ENCODE data around the gene NFATC1. TPM values are rescaled to one million over a fixed set of nuclear protein-coding genes. Genes with fewer than 3 reads are reported as not detected.

Gene NFATC1
- total RNA-seq, 1 donor from 2014 or later, result 0.46 TPM

DNA sequence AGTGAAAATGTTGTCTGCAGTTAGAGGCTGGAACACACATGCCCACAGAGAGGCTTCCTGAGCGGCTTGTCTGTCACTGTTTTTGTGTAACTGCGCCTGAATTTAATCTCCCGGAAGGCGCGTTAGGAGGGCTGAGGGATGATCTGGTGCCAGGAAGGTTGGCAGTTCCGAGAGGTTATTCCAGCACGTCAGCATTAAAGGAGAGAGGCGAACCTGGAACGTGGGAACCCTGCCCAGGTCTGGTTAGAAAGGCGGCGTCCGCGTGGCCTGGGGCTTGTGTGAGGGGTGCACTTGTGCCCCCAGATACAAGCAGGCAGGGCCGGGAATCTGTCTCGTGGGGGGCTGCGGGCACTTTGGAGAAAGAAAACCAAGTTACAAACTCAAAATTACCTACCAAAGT, 75.3 kb downstream of the NFATC1 start:
- DNase-seq (ENCODE audit: low read depth), result no peak
- TF ChIP-seq, protein P1, sequence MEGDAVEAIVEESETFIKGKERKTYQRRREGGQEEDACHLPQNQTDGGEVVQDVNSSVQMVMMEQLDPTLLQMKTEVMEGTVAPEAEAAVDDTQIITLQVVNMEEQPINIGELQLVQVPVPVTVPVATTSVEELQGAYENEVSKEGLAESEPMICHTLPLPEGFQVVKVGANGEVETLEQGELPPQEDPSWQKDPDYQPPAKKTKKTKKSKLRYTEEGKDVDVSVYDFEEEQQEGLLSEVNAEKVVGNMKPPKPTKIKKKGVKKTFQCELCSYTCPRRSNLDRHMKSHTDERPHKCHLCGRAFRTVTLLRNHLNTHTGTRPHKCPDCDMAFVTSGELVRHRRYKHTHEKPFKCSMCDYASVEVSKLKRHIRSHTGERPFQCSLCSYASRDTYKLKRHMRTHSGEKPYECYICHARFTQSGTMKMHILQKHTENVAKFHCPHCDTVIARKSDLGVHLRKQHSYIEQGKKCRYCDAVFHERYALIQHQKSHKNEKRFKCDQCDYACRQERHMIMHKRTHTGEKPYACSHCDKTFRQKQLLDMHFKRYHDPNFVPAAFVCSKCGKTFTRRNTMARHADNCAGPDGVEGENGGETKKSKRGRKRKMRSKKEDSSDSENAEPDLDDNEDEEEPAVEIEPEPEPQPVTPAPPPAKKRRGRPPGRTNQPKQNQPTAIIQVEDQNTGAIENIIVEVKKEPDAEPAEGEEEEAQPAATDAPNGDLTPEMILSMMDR (conservative IDR thresholded peaks at IDR 0.05; ENCODE audit: low read depth, low read length), result no peak
- no peak overlapping the region for H3K4me3 ChIP-seq (ENCODE audit: low read depth, low read length)

DNA sequence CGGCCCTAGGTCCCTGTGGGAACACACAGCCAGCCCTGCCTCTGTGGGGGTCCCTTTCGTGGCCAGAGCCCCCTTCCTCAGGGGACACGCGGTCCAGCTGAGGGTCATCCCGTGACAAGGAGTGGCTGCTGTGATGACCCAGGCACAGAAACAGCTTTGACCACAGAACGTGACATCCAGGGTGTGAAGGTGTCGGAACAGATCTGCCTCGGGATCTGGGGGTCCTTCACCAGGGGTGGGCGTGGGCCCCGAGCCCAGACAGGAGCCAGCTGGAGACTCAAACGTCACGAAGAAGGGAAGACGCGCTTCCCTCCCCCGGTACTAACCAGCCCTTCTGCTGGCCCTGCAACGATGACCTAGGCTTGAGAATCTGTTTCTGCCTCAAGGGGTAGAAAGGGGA, 75.9 kb downstream of the NFATC1 start:
- DNase-seq (ENCODE audit: low read depth), result no peak
- no peak overlapping the region for H3K4me3 ChIP-seq (ENCODE audit: low read depth, low read length)
- TF ChIP-seq, protein P1 (conservative IDR thresholded peaks at IDR 0.05; ENCODE audit: low read depth, low read length), result no peak

DNA sequence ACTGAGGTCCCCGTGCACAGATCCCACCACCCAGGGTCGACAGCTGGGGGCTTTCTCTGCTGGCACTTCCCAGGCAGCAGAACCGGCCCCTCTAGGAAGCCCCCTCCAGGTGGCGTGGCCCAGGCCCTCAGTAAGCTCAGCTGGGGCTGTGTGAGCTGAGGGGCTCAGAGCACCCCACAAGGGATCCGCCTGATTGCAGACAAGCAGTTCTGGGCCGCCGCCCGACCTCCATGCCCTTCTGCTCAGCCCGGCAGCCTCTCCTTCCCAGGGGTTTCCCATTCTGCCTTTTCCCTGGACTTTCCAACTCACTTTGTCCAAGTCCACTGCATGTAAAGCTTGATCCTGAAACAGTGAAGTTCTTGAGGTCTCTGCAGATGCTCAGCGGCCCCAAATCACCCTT, 76.4 kb downstream of the NFATC1 start:
- no peak for DNase-seq (ENCODE audit: low read depth)
- TF ChIP-seq, protein P1 (conservative IDR thresholded peaks at IDR 0.05; ENCODE audit: low read depth, low read length), result no peak
- H3K4me3 ChIP-seq (ENCODE audit: low read depth, low read length), result no peak overlapping the region

DNA sequence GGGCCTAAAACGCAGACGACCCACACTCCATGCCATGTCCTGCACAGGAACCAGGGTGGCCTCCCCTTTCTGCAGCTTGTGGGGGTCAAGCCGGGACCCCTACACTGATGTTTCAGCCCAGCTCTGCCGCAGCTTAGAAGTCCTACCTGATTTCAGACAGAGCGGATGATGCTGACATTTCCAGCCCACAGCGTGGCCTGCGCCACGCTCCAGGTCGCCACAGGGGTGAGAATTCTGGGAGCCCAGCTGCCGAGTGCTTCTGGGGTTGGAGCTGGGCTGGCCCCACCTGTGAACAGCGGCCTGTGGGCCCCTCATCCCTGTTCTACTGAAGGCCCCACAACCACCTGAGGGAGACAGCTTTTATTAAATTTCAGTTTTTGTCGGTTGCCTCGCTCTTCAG, 77.2 kb downstream of the NFATC1 start:
- no peak overlapping the region for H3K4me3 ChIP-seq (ENCODE audit: low read depth, low read length)
- TF ChIP-seq, protein P1 (conservative IDR thresholded peaks at IDR 0.05; ENCODE audit: low read depth, low read length), result no peak
- DNase-seq (ENCODE audit: low read depth), result no peak

DNA sequence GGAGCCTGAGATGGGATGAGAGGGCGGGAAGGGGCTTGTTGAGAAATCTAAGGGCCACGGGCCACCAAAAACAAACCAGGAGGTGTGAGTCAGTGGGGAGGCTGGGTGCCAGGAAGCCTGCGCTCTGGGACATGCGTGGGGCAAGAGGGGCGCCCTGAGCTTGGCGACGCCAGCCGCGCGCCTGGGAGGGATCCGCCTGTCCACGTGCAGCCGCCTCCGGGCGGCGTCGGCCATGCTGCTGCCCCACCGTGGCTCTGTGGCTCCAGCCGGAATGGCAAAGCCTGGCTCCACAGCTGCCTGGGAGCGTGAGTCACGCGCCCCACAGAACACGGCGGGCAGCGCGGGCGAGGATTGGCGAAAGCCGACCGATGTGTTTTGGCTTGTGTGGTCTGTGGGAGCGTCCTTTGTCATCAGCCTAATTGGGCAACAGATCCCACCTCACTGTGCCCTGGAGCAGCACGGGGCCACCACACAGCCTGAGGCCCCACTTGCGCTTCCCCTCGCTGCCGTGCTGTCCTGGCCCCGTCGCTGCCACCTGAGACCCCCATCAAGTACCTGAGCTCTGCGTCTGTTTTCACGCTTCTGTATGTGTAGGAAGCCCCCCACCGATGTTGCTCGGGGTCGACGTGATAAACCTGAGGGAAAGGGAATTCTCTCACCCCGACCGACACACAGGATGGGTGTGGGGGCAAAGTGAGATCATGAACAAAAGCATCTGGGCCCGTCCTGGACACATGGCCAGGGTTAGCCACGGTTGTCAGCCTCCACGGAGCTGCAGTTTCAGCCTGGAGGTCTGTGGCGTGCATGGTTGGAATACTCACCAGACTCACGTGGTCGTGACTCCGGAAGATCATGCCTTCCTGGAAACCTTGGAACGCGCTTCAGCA, 80.5 kb downstream of the NFATC1 start:
- TF ChIP-seq, protein P1 (conservative IDR thresholded peaks at IDR 0.05; ENCODE audit: low read depth, low read length), result no peak
- no peak for DNase-seq (ENCODE audit: low read depth)
- H3K4me3 ChIP-seq (ENCODE audit: low read depth, low read length), result no peak overlapping the region

DNA sequence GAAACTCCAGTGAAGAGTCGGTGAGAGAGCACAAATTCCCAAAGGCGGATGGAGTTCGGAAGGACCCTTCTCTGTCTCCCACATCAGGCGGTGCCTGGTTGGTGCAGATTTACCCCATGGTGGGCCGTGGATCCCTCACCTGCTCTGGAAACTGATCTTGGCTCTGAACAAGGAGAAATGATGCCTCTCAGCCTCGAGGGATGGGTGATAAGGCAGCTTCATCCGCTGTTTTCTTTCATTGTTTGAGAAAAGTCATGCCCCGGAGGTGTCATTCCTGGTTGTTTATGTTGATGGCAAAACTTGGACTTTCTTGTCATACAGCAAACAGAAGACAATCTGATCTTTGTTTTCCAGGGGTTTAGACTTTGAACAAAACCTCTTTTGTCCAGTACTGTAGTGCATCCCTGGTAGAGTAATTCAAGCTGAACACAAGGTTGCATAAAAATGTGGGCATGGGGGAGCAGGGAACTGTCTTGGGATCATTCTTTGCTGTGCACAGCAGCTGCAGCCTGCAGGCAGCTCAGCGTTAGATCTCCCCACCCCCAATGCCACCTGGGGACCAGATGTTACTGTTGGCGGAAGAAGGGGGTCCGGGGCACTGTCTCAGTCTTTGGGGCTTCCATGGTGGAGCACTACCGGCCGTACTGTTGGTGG, 81.3 kb downstream of the NFATC1 start:
- TF ChIP-seq, protein P1 (conservative IDR thresholded peaks at IDR 0.05; ENCODE audit: low read depth, low read length), result no peak
- DNase-seq (ENCODE audit: low read depth), result no peak

More for the DNA sequence above, 81.3 kb downstream of the NFATC1 start:
- no peak overlapping the region for H3K4me3 ChIP-seq (ENCODE audit: low read depth, low read length)

All from epithelial cell of proximal tubule (primary cell).